K562 (cell line): ENCODE data around the gene NMT1. TPM values are rescaled to one million over a fixed set of nuclear protein-coding genes. Genes with fewer than 3 reads are reported as not detected.

ENCODE experiments used
- BCOR ChIP-seq: fragments of 450-650 bp; IDR thresholded peaks from 2 replicates; pipeline ENCODE4 v1.6.1; 2016
- CREB3 ChIP-seq: fragments of 450-650 bp; conservative IDR thresholded peaks from 2 replicates; pipeline ENCODE4 v1.6.1; 2016; ENCODE audit warnings: missing genetic modification characterization, low read depth, mild to moderate bottlenecking, missing compliant biosample characterization, moderate library complexity
- E2F6 ChIP-seq, 2 experiments: IDR thresholded peaks; 2 replicates each; pipeline ENCODE4 v1.6.1; 2011; ENCODE audit warnings: borderline replicate concordance in 1 of 2, control low read depth in 1 of 2, low read depth in 1 of 2, low read length in 1 of 2, mild to moderate bottlenecking in 1 of 2, mixed read lengths in 1 of 2, moderate library complexity in 1 of 2; ENCODE audit not compliant: insufficient read depth in 1 of 2, insufficient read length in 1 of 2, poor library complexity in 1 of 2, severe bottlenecking in 1 of 2; ENCODE audit errors: extremely low read depth in 1 of 2
- FOSL1 ChIP-seq: fragments of 200-800 bp; sonication (Bioruptor generic); conservative IDR thresholded peaks from 2 replicates; pipeline ENCODE4 v1.6.1; 2016; ENCODE audit warnings: missing genetic modification characterization, missing compliant biosample characterization
- FOXM1 ChIP-seq, 2 experiments: fragments of 450-650 bp in 1 of 2; sonication (generic) in 1 of 2; formaldehyde crosslinking in 1 of 2; IDR thresholded peaks; 2 replicates each; pipeline versions ENCODE4 v1.6.1 to v1.9.0; 2017 to 2022; ENCODE audit warnings: low read depth in 2 of 2, mild to moderate bottlenecking in 2 of 2, missing genetic modification reagents in 1 of 2, moderate library complexity in 1 of 2
- ILK ChIP-seq: fragments of 450-650 bp; IDR thresholded peaks from 2 replicates; pipeline ENCODE4 v1.6.1; 2016; ENCODE audit warnings: missing genetic modification characterization, low read depth, mild to moderate bottlenecking, missing compliant biosample characterization, moderate library complexity, borderline replicate concordance
- KLF1 ChIP-seq: fragments of 450-650 bp; IDR thresholded peaks from 2 replicates; pipeline ENCODE4 v1.6.1; 2016; ENCODE audit warnings: missing genetic modification characterization, missing compliant biosample characterization
- LCOR ChIP-seq: sonication (generic); formaldehyde crosslinking; IDR thresholded peaks from 2 replicates; pipeline ENCODE4 v1.8.0; 2022; ENCODE audit warnings: mild to moderate bottlenecking, missing genetic modification reagents
- RFX1 ChIP-seq: fragments of 450-650 bp; IDR thresholded peaks from 2 replicates; pipeline ENCODE4 v1.6.1; 2016; ENCODE audit warnings: mild to moderate bottlenecking, moderate library complexity
- ZNF165 ChIP-seq: fragments of 250-450 bp; sonication (Bioruptor Pico); IDR thresholded peaks from 2 replicates; pipeline ENCODE4 v1.4.0; 2020; ENCODE audit warnings: borderline replicate concordance
- ZNF324 ChIP-seq: fragments of 250-450 bp; sonication (Bioruptor Pico); IDR thresholded peaks from 2 replicates; pipeline ENCODE4 v1.4.0; 2020; ENCODE audit warnings: mild to moderate bottlenecking
- ZNF431 ChIP-seq: sonication (generic); formaldehyde crosslinking; IDR thresholded peaks from 2 replicates; pipeline ENCODE4 v1.8.0; 2022; ENCODE audit warnings: mild to moderate bottlenecking, missing genetic modification reagents
- polyA plus RNA-seq, 8 experiments: library from polyadenylated mRNA; depleted of rRNA in 4 of 8; stranded (reverse) in 5 of 8; unstranded in 3 of 8; fragments of >200 nt; fragmentation: Nextera tagmentation in 2 of 8; fragmentation: Illumina TruSeq in 1 of 8; extraction: Ambion mirVana in 2 of 8; extraction: Trizol in 1 of 8; gene quantifications; 2 replicates each; pipeline versions ENCODE4 v1.2.1 to v1.2.3, GENCODE V29; 2011 to 2014; ENCODE audit warnings: inconsistent platforms in 1 of 8, missing spikeins in 1 of 8
- total RNA-seq, 7 experiments: library from RNA; depleted of rRNA in 6 of 7; stranded (reverse); fragments of >200 nt in 6 of 7; fragmentation: Illumina TruSeq in 2 of 7; extraction: Trizol in 2 of 7; gene quantifications; 2 replicates each; pipeline versions ENCODE4 v1.2.1 to v1.2.3, GENCODE V29; 2011 to 2021; ENCODE audit warnings: low replicate concordance in 1 of 7
- TF ChIP-seq, protein P1 (sequence below): fragments of 250-450 bp; sonication (Bioruptor Pico); IDR thresholded peaks from 2 replicates; pipeline ENCODE4 v1.4.0; 2020; ENCODE audit warnings: mild to moderate bottlenecking, moderate library complexity, borderline replicate concordance
- TF ChIP-seq, protein P2 (sequence below): fragments of 250-450 bp; sonication (Bioruptor Pico); IDR thresholded peaks from 2 replicates; pipeline ENCODE4 v1.8.0; 2021; ENCODE audit warnings: borderline replicate concordance, mild to moderate bottlenecking, moderate library complexity; ENCODE audit not compliant: poor library complexity, severe bottlenecking
- TF ChIP-seq, protein P3 (sequence below): fragments of 250-450 bp; sonication (Bioruptor Pico); IDR thresholded peaks from 2 replicates; pipeline ENCODE4 v1.4.0; 2020; ENCODE audit warnings: borderline replicate concordance

NMT1 gene
- total and polyA plus RNA-seq, 9 of the 15 experiments (the other 6 are each of a cell fraction or from before 2014, with no cell fraction given), result 86.7 to 569 (median 213) TPM

DNA sequence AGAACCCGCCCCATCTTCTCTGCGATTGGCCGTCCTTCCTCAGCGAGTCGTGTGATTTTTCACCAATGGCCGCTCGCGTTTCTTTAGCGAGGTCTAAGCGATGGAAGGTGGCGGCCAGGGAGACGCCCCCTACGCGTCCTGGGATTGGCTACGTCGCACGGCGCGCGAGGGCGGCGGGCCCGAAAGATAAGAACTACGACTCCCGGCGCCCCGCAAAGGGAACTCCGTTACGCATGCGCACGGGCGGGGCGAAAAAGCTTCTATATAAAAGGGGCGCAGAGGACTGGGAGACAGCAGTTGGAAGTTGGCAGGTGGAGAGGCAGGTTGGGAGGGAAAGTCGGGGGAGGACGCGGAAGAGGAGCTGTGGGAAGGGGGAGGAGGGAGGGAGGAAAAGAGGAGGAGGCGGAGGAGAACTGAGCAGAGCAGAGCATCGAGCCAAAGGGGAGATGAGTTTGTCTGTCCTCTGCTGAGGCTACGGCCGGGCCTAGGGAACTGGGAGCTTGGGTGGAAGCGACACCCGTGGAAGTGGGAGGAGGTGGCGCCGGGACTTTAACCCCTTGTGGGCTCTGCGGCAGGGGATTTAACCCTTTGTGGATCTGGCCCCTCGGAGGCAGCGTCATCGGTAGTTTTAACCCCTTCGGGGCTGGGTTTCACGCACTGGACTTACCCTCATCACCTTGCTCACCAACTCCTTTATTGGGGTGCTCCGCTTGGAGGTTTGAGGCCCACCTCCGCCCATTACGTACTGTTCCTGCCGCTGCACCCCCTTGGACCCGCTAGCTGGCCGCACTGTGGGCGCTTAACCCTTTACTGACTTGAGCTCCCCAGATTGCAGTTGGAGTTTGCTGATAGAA lies 87.3 kb downstream of the NMT1 start, which contains the start of gene HEXIM1 (continued):
- TF ChIP-seq ZNF324 (CRISPR knock-in tag) (peak; percentile 27; the same call in 1 of the 2 replicates), KLF1 (tag) (peak; percentile 99), E2F6 (IDR thresholded peaks at IDR 0.05; ENCODE audit: borderline replicate concordance in 1 of 2, extremely low read depth in 1 of 2, insufficient read depth in 1 of 2, insufficient read length in 1 of 2, low read depth in 1 of 2, low read length in 1 of 2, poor library complexity in 1 of 2, severe bottlenecking in 1 of 2) (peak in 1 of 2 experiments; percentile 59), ILK (no peak), ZNF431 (CRISPR knock-in tag) (no peak; the same call in 1 of the 2 replicates), ZNF165 (CRISPR knock-in tag) (no peak), FOSL1 (tag) (no peak; the same call in 1 of the 2 replicates), CREB3 (tag) (no peak), BCOR (peak; percentile 88), FOXM1 (IDR thresholded peaks at IDR 0.05; ENCODE audit: low read depth) (no peak), FOXM1 (CRISPR knock-in tag; IDR thresholded peaks at IDR 0.05; ENCODE audit: low read depth) (peak; percentile 87; the same call in 1 of the 2 replicates), LCOR (CRISPR knock-in tag) (peak; percentile 58), RFX1 (peak; percentile 53; the same call in 1 of the 2 replicates)
- TF ChIP-seq, protein P1, sequence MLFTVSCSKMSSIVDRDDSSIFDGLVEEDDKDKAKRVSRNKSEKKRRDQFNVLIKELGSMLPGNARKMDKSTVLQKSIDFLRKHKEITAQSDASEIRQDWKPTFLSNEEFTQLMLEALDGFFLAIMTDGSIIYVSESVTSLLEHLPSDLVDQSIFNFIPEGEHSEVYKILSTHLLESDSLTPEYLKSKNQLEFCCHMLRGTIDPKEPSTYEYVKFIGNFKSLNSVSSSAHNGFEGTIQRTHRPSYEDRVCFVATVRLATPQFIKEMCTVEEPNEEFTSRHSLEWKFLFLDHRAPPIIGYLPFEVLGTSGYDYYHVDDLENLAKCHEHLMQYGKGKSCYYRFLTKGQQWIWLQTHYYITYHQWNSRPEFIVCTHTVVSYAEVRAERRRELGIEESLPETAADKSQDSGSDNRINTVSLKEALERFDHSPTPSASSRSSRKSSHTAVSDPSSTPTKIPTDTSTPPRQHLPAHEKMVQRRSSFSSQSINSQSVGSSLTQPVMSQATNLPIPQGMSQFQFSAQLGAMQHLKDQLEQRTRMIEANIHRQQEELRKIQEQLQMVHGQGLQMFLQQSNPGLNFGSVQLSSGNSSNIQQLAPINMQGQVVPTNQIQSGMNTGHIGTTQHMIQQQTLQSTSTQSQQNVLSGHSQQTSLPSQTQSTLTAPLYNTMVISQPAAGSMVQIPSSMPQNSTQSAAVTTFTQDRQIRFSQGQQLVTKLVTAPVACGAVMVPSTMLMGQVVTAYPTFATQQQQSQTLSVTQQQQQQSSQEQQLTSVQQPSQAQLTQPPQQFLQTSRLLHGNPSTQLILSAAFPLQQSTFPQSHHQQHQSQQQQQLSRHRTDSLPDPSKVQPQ (CRISPR knock-in tag), result no peak
- TF ChIP-seq, protein P2, sequence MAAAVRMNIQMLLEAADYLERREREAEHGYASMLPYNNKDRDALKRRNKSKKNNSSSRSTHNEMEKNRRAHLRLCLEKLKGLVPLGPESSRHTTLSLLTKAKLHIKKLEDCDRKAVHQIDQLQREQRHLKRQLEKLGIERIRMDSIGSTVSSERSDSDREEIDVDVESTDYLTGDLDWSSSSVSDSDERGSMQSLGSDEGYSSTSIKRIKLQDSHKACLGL, result no peak
- TF ChIP-seq, protein P3, sequence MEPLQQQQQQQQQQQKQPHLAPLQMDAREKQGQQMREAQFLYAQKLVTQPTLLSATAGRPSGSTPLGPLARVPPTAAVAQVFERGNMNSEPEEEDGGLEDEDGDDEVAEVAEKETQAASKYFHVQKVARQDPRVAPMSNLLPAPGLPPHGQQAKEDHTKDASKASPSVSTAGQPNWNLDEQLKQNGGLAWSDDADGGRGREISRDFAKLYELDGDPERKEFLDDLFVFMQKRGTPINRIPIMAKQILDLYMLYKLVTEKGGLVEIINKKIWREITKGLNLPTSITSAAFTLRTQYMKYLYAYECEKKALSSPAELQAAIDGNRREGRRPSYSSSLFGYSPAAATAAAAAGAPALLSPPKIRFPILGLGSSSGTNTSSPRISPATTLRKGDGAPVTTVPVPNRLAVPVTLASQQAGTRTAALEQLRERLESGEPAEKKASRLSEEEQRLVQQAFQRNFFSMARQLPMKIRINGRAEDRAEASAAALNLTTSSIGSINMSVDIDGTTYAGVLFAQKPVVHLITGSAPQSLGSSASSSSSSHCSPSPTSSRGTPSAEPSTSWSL (CRISPR knock-in tag), result no peak
